ENCODE measurements around the gene TBCCD1. TPM values are rescaled to one million over a fixed set of nuclear protein-coding genes. Genes with fewer than 3 reads are reported as not detected.
"Not testable (repeated sequence)": the region's sequence is repeated elsewhere in the genome, so short reads cannot be mapped to it uniquely, and the experiment has no call there.

Gene TBCCD1
- total and polyA plus RNA-seq, 9 donors, result 6.9 to 12.4 (median 10.6) TPM

- TF ChIP-seq EP300 (IDR thresholded peaks at IDR 0.05) (no peak), POLR2A (IDR thresholded peaks at IDR 0.05) (no peak), CTCF (IDR thresholded peaks at IDR 0.05) (no peak)
- no peak overlapping the region for H3K4me3 ChIP-seq
- no peaks in the 10 kb centered on the region for H3K27me3 ChIP-seq
- 20 to 29% (median 22%) methylated on average over 6 of the region's 6 CpGs for WGBS, 3 donors
- no peak overlapping the region for H3K27ac ChIP-seq
- intact Hi-C loops (cut with DNase I), result no loop called here
- DNase-seq, result no peak
- peaks cover 2% of the 10 kb centered on the region for H3K4me1 ChIP-seq (ENCODE audit: insufficient read depth)
- H3K9me3 ChIP-seq, result no peaks in the 10 kb centered on the region
- H3K36me3 ChIP-seq, result no peaks in the 10 kb centered on the region
Measured at GRCh38 chr3:186502966-186503712, 64.0 kb downstream of the TBCCD1 start.

GRCh38 chr3:186502138-186502948 lies 64.8 kb downstream of the TBCCD1 start:
- WGBS, 3 donors, result 24 to 27% (median 27%) methylated on average over 5 of the region's 5 CpGs
- Histone ChIP-seq H3K36me3 (no peaks in the 10 kb centered on the region), H3K9me3 (no peaks in the 10 kb centered on the region), H3K27me3 (no peaks in the 10 kb centered on the region), H3K27ac (no peak overlapping the region), H3K4me3 (no peak overlapping the region), H3K4me1 (ENCODE audit: insufficient read depth) (peaks cover 2% of the 10 kb centered on the region)
- TF ChIP-seq EP300 (IDR thresholded peaks at IDR 0.05) (no peak), POLR2A (IDR thresholded peaks at IDR 0.05) (no peak), CTCF (IDR thresholded peaks at IDR 0.05) (no peak)
- no peak for DNase-seq
- intact Hi-C loops (cut with DNase I), result no loop called here

- intact Hi-C loops (cut with DNase I); H3K4me1 ChIP-seq (ENCODE audit: insufficient read depth): not testable (repeated sequence)
- 62 to 84% (median 73%) methylated on average over 3 of the region's 3 CpGs for WGBS, 3 donors
Measured at GRCh38 chr3:186499949-186500348, 67.2 kb downstream of the TBCCD1 start.

GRCh38 chr3:186498022-186498421 lies 69.1 kb downstream of the TBCCD1 start:
- DNase-seq; H3K4me3 ChIP-seq; H3K27ac ChIP-seq; H3K36me3 ChIP-seq; H3K4me1 ChIP-seq (ENCODE audit: insufficient read depth); H3K27me3 ChIP-seq; H3K9me3 ChIP-seq; intact Hi-C loops (cut with DNase I): not testable (repeated sequence)
- WGBS, 3 donors, result 92 to 94% (median 93%) methylated on average over 2 of the region's 2 CpGs

More at GRCh38 chr3:186499949-186500348, 67.2 kb downstream of the TBCCD1 start:
- not testable (repeated sequence) for H3K4me3 ChIP-seq, H3K36me3 ChIP-seq, DNase-seq, H3K27me3 ChIP-seq, H3K27ac ChIP-seq, H3K9me3 ChIP-seq

- no peak overlapping the region for H3K27ac ChIP-seq
- no peaks in the 10 kb centered on the region for H3K36me3 ChIP-seq
- H3K4me3 ChIP-seq, result no peak overlapping the region
- peaks cover 2% of the 10 kb centered on the region for H3K4me1 ChIP-seq (ENCODE audit: insufficient read depth)
- intact Hi-C loops (cut with DNase I), result no loop called here
- DNase-seq, result no peak
- no peaks in the 10 kb centered on the region for H3K27me3 ChIP-seq
- TF ChIP-seq POLR2A (IDR thresholded peaks at IDR 0.05) (no peak), CTCF (IDR thresholded peaks at IDR 0.05) (no peak), EP300 (IDR thresholded peaks at IDR 0.05) (no peak)
- WGBS, 3 donors, result 88 to 93% (median 90%) methylated on average over 4 of the region's 4 CpGs
- H3K9me3 ChIP-seq, result no peaks in the 10 kb centered on the region
Measured at GRCh38 chr3:186497608-186498007, 69.5 kb downstream of the TBCCD1 start.

Data from ovary (tissue), 9 donors.